Activated naive CD4-positive, alpha-beta T cell treated with anti-CD3 and anti-CD28 coated beads, Interleukin-2, amount 50 U/mL, for 72 hours (primary cell): ENCODE measurements around the gene NOS2. TPM values are rescaled to one million over a fixed set of nuclear protein-coding genes. Genes with fewer than 3 reads are reported as not detected.
"Not testable (repeated sequence)": the region's sequence is repeated elsewhere in the genome, so short reads cannot be mapped to it uniquely, and the experiment has no call there.

Source experiments
- ATAC-seq, 2 donors: fragments of 150-1000 bp; cut with Tn5 transposase; 2 replicates each; pipeline ENCODE4 v1.10.0; 2021; ENCODE audit warnings: mild to moderate bottlenecking in 2 of 2, moderate library complexity in 2 of 2
- DNase-seq, 2 donors: peaks; one replicate each; pipeline ENCODE4 v3.0.0; 2021 to 2022; ENCODE audit warnings: low spot score in 2 of 2
- H3K27ac Mint-ChIP-seq, 2 donors: one replicate each; pipeline ENCODE4 v1.8.0; 2022; ENCODE audit warnings: mild to moderate bottlenecking in 2 of 2, mixed read lengths in 2 of 2
- H3K36me3 Mint-ChIP-seq, 2 donors: one replicate each; pipeline ENCODE4 v1.8.0; 2022; ENCODE audit warnings: mixed read lengths in 2 of 2
- H3K9me3 Mint-ChIP-seq, 2 donors: one replicate each; pipeline ENCODE4 v1.8.0; 2022; ENCODE audit warnings: mixed read lengths in 2 of 2
- total RNA-seq, 2 donors: library from RNA; stranded (reverse); gene quantifications; one replicate each; pipeline ENCODE4 v1.2.3, GENCODE V29; 2022

Gene NOS2
- total RNA-seq, 2 donors from 2014 or later = not detected

GRCh38 chr17:27725982-27726381, 74.3 kb downstream of the NOS2 start:
- not testable (repeated sequence) for ATAC-seq, H3K27ac Mint-ChIP-seq, H3K36me3 Mint-ChIP-seq, DNase-seq, H3K9me3 Mint-ChIP-seq

GRCh38 chr17:27721797-27722196, 78.5 kb downstream of the NOS2 start:
- DNase-seq = no peak
- ATAC-seq = no peak
- Mint-ChIP-seq H3K36me3 (no peaks in the 10 kb centered on the region), H3K27ac (no peak overlapping the region), H3K9me3 (no peaks in the 10 kb centered on the region)

Other genes with a start within 250 kb of the NOS2 start
- gene LGALS9, start 169.3 kb downstream of the NOS2 start, total RNA-seq = 10 to 100 TPM; 22.2 to 71.5 TPM
- gene LYRM9, start 92.8 kb upstream of the NOS2 start, total RNA-seq = 1 to 10 TPM; 1.3 to 4.4 TPM
- 10 to 100 TPM in 1 of 2 donors, 1 to 10 TPM in 1; 8.3 to 10.0 TPM for gene NLK, start 242.1 kb upstream of the NOS2 start, total RNA-seq